NCI-H146 (cell line): Measurements from ENCODE around the gene STK4.

ENCODE experiments used
- DNase-seq: peaks from one replicate; lab custom pipeline; 2025; lab: John Stamatoyannopoulos, UW

STK4 gene

DNA sequence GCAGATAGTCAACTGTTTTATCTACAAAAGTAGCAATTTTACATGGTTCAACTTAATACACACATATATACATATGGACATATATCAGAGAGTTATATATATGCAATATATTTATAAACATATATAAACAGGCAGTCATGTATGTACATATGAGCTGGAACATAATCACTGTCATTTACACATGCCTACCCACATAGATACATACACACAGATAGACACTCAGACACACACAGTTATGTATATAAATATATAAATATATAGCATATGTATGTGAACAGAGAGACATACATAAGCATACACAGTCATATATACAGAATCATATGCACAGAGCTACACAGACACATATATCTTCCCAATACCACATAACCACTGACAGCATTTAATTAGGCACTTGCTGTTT, 146.4 kb downstream of the STK4 start:
- DNase-seq = no peak

DNA sequence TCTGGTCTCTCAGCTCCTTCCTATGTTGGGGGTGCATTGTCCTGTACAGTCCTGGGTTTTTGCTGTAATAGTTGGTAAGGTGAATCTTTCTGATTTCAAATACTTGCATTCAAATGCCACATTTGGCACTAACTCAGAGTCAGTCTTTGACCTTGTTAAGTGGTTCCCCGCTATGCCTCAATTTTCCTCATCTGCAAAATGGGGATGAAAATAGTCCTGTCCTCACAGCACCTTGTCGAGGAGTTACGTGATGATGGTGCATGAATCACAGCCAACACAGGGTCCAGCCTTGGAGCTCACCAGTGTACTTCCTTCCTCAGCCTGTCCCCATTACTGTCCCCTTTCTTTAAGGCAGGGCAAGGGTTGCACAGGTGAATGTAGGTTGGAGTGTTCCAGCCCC, 147.6 kb downstream of the STK4 start:
- DNase-seq = no peak

DNA sequence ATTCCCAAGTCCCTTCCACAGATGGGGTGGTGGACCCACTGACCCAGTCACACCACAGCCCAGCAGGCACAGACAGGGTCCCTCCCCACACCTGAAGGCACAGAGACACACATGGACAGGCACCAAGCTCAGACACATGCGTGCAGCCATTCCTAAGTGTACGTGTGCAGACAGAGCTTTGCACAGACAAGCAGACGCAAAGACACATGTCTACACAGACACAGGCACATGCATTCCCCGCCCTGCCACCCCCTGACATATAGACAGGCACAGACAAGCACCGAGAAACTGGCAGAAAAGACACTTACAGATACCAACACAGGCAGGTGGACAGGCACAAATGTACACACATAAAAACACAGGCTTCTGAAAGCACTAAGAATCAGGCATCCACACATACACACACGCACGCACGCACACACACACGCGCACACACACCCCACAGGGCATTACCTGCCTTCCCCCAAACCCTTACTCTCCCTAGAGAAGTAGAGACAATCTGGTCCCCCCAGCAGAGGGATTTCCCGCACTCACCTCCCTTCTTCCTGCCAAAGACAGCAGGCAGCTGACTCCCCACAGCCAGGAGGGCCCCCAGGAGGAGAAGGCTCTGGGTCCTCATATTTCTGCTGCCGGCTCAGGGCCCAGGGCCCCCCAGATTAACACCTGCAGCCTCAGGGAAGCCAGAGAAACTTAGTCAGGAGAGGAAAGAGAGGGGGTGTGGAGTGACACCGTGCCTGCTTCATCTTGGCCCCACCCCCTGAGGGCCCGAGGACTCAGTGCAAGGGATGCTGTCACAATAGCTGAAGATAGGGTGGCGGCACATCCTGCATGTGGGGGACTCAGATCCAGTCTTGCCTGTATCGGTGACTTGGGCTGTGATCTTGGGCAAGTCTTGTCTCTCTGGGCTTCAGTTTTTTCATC, 148.4 kb downstream of the STK4 start, which contains the start of gene WFDC5:
WFDC5 (minus strand) TSS at position 710 of the 921 bp plus-strand sequence; CDS start at position 619, 91 bp downstream.
- no peak for DNase-seq

DNA sequence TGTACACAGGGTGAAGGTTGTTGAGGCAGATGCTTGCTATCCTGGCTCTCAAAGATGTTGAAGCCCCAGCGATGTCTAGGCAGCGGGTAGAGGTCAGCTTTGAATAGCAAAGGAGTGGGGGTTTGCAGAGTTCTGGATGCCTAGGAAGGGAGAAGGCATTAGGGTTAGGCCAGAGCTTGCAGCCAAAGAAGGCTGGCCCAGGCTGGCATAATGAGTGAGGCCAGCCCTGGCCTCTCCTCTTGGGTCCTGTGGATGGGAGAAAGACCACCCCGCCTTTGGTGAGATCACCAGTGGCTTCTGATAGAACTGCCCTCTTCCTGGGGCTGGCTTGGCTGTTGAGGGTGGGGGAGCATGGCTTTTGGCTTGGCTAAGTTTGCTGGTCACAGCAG, 149.1 kb downstream of the STK4 start:
- no peak for DNase-seq

DNA sequence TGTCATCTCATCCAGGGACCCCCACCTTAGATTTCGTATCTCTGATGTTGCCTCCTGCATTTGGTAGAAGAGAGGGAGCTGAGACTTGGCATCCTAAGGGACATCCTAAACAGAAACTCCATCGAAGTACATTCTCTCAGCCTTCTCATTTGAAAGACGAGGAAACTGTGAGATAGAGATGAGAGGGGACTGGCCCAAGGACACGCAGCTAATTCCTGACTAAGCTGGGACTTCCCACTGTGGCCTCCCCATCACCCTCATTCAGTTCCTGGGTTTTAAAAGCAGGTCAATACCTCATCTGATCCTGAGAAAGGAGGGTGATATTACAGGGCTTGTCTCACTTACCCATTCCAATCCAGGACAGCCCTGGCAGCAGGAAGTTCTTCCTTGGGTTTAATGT, 149.5 kb downstream of the STK4 start:
- no peak for DNase-seq

DNA sequence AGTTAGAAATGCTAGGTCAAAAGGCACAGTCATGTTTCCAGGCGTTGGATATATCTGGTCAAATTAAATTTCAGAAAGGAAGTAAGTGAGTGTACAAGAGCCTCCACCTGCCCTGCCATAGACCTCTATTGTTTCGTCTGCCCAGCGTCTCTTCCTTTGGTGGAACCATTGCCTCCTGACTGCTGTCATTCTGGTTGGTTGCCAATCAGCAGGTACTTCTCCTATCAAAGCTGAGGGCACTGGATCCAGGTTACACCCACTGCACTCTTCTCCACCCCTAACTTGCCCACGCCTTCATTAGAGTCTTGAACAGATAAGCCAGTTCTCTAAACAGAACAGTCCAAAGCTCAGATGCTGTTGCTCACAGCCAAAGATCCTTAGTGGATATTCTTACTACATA, 151.3 kb downstream of the STK4 start:
- DNase-seq = peak; percentile 19

DNA sequence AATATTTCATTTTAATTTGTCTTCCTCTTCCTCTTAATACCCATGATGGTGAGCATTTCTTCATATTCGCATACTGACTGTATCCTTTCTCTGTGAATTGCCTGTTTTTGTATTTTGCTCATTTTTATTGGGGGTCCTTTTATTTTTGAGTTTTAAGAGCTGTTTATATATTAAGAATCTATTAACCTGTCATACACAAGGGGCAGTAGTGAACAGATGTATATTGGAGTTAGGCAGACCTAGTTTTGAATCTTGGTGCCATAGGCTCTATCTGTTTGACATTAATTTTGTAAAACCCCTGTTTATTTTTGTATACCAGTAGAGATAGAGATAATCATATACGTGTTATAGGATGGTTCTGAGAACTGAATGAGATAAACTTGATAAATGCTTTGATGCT, 151.7 kb downstream of the STK4 start:
- DNase-seq = no peak

DNA sequence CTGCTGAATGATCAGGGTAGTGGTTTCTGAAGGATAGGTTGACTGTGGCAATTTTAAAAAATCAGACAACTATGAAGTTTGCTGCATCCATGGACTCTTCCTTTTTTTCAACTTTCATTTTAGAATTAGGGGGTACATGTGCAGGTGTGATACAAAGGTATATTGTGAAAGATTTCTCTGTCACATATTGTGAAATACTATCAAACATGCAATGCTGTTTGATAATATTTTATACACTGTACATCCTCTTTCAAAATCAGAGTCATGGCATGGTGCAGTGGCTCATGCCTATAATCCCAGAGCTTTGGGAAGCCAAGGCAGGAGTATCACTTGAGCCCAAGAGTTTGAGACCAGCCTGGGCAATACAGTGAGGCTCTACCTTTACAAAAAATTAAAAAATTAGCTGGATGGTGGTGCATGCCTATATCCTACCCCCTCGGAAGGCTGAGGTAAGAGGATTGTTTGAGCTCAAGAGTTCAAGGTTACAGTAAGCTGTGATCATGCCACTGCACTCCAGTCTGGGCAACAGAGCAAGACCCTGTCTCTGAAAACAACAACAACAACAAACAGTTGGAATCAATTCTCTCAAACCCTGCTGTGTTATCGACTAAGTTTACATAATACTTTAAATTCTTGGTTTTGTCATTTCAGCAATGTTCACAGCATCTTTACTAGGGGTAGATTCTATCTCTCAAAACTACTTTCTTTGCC, 153.4 kb downstream of the STK4 start:
- no peak for DNase-seq

DNA sequence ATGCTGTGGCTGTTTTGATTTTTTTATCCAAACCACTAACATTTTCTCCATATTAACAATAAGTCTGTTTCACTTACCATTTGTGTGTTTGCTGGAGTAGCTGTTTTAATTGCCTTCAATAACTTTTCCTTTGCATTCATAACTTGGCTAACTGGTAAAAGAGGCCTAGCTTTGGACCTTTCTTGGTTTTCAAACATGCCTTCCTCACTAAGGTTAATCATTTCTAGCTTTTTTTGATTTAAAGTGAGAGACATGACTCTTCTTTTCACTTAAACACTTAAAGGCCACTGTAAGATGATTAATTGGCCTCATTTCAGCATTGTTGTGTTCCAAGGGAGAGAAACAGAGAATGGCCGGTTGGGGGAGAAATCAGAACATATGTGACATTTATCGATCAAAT, 155.1 kb downstream of the STK4 start:
- no peak for DNase-seq

DNA sequence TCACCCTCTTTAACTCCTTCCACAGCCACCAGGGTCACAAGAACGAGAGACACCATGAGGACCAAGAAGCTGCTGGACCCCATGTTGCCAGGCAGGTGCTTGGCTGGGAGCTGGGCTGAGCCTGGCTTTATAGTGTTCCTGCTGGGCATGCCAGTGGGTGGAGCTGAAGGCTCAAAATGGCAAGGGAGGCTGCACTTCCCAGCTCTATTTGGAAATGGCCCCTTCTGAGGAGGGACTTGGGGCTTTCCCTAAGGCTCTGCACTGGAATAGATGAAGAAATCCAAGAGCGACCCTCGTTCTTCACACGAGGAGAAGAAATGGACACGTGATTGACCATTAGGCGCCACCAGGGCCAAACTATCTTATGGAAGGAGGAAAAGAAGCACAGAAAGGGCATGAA, 158.1 kb downstream of the STK4 start, which contains the start of gene WFDC12:
WFDC12 (minus strand) TSS at position 101 of the 400 bp plus-strand sequence; CDS start at position 83, 18 bp downstream.
- DNase-seq = no peak

DNA sequence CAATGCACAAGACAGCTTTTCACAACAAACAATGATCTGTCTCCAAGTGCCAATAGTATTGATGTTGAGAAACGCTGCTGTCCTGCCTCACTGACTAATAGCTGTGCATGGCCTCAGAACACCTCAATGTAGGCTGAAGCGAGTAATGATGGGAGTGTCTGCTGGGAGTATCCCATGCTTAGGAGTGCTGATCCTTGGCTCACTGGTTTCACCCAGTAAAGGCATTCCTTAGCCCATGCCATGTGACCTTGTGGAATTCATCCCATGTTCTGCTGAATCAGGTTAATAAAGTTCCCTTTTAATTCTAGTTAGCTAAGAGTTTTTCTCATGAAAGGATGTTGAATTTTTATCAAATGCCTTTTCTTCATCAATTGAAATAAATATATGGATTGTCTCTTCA, 161.8 kb downstream of the STK4 start:
- DNase-seq = no peak
